Measurements from ENCODE around the gene PDSS2. TPM values are rescaled to one million over a fixed set of nuclear protein-coding genes. Genes with fewer than 3 reads are reported as not detected.

The PDSS2 gene
- total and polyA plus RNA-seq, 4 donors = 10.5 to 20.9 (median 16.0) TPM

DNA sequence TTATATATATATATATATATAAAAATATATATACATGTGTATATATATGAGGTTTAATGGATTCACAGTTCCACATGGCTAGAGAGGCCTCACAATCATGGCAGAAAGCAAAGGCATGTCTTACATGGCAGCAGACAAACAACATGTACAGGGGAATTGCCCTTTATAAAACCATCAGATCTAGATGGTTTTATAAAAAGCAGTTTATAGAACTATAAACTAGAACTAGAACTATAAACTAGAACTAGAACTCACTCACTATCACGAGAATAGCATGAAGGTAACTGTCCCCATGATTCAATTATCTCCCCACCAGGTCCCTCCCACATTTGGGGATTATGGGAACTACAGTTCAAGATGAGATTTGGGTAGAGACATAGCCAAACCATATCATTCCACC lies 56.8 kb downstream of the PDSS2 start:
- Histone ChIP-seq H3K9me3 (ENCODE audit: control insufficient read depth in 4 of 4, low read length in 3 of 4) (peaks cover 0 to 3% (median 0%) of the 10 kb centered on the region in 4 donors), H3K4me1 (ENCODE audit: control insufficient read depth in 4 of 4, insufficient read depth in 4 of 4, low read length in 3 of 4) (no peaks in the 10 kb centered on the region), H3K9ac (ENCODE audit: low read depth in 1 of 2, low read length in 2 of 2) (no peak overlapping the region), H3K27me3 (ENCODE audit: control insufficient read depth in 4 of 4, insufficient read depth in 4 of 4, low read length in 3 of 4) (no peaks in the 10 kb centered on the region), H3K27ac (ENCODE audit: low read depth in 1 of 2, low read length in 2 of 2) (no peak overlapping the region), H3K4me3 (ENCODE audit: low read depth in 1 of 3, low read length in 3 of 3) (no peak overlapping the region), H3K36me3 (ENCODE audit: control insufficient read depth in 4 of 4, insufficient read depth in 3 of 4, low read depth in 1 of 4, low read length in 3 of 4) (no peaks in the 10 kb centered on the region)
- TF ChIP-seq, protein P1, sequence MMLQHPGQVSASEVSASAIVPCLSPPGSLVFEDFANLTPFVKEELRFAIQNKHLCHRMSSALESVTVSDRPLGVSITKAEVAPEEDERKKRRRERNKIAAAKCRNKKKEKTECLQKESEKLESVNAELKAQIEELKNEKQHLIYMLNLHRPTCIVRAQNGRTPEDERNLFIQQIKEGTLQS (IDR thresholded peaks at IDR 0.05) = no peak
- TF ChIP-seq, protein P2, sequence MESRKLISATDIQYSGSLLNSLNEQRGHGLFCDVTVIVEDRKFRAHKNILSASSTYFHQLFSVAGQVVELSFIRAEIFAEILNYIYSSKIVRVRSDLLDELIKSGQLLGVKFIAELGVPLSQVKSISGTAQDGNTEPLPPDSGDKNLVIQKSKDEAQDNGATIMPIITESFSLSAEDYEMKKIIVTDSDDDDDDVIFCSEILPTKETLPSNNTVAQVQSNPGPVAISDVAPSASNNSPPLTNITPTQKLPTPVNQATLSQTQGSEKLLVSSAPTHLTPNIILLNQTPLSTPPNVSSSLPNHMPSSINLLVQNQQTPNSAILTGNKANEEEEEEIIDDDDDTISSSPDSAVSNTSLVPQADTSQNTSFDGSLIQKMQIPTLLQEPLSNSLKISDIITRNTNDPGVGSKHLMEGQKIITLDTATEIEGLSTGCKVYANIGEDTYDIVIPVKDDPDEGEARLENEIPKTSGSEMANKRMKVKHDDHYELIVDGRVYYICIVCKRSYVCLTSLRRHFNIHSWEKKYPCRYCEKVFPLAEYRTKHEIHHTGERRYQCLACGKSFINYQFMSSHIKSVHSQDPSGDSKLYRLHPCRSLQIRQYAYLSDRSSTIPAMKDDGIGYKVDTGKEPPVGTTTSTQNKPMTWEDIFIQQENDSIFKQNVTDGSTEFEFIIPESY (IDR thresholded peaks at IDR 0.05) = no peak
- no peak for TF ChIP-seq HNF4A (conservative IDR thresholded peaks at IDR 0.05)
- no peak for TF ChIP-seq NR2F2 (IDR thresholded peaks at IDR 0.05)
- no peak for TF ChIP-seq RAD21 (IDR thresholded peaks at IDR 0.05)
- no peak for TF ChIP-seq SP1 (IDR thresholded peaks at IDR 0.05)
- no peak for TF ChIP-seq FOXA1 (IDR thresholded peaks at IDR 0.05)
- no peak for TF ChIP-seq RXRA (IDR thresholded peaks at IDR 0.05)
- TF ChIP-seq, protein P3, sequence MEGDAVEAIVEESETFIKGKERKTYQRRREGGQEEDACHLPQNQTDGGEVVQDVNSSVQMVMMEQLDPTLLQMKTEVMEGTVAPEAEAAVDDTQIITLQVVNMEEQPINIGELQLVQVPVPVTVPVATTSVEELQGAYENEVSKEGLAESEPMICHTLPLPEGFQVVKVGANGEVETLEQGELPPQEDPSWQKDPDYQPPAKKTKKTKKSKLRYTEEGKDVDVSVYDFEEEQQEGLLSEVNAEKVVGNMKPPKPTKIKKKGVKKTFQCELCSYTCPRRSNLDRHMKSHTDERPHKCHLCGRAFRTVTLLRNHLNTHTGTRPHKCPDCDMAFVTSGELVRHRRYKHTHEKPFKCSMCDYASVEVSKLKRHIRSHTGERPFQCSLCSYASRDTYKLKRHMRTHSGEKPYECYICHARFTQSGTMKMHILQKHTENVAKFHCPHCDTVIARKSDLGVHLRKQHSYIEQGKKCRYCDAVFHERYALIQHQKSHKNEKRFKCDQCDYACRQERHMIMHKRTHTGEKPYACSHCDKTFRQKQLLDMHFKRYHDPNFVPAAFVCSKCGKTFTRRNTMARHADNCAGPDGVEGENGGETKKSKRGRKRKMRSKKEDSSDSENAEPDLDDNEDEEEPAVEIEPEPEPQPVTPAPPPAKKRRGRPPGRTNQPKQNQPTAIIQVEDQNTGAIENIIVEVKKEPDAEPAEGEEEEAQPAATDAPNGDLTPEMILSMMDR (IDR thresholded peaks at IDR 0.05; ENCODE audit: low read depth, low read length, missing input control) = no peak
- TF ChIP-seq GABPA (IDR thresholded peaks at IDR 0.05 in 1 of 2, conservative IDR thresholded peaks at IDR 0.05 in 1 of 2) = no peak
- no peak for TF ChIP-seq HNF4G (IDR thresholded peaks at IDR 0.05)
- WGBS = 94% methylated on average over 1 of the region's 1 CpG
- DNase-seq (ENCODE audit: low spot score) = no peak

DNA sequence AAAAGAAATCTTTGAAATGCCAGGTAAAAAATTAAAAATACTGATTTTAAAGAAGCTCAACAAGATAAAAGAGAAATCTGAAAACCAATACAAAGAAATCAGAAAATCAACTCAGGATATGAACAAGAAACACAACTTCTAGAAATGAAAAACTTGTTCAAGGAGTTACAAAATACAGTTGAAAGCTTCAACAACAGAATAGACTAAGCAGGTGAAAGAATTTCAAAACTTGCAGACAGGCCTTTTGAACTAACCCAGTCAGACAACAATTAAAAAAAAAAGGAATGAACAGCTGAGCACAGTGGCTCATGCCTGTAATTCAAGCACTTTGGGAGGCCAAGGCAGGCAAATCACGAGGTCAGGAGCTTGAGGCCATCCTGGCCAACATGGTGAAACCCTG lies 57.8 kb downstream of the PDSS2 start:
- Histone ChIP-seq H3K4me3 (ENCODE audit: low read depth in 1 of 3, low read length in 3 of 3) (no peak overlapping the region), H3K27ac (ENCODE audit: low read depth in 1 of 2, low read length in 2 of 2) (no peak overlapping the region), H3K9ac (ENCODE audit: low read depth in 1 of 2, low read length in 2 of 2) (no peak overlapping the region), H3K9me3 (ENCODE audit: control insufficient read depth in 4 of 4, low read length in 3 of 4) (peaks cover 0 to 3% (median 0%) of the 10 kb centered on the region in 4 donors), H3K36me3 (ENCODE audit: control insufficient read depth in 4 of 4, insufficient read depth in 3 of 4, low read depth in 1 of 4, low read length in 3 of 4) (no peaks in the 10 kb centered on the region), H3K27me3 (ENCODE audit: control insufficient read depth in 4 of 4, insufficient read depth in 4 of 4, low read length in 3 of 4) (no peaks in the 10 kb centered on the region), H3K4me1 (ENCODE audit: control insufficient read depth in 4 of 4, insufficient read depth in 4 of 4, low read length in 3 of 4) (no peaks in the 10 kb centered on the region)
- no peak for DNase-seq (ENCODE audit: low spot score)
- 100% methylated on average over 1 of the region's 1 CpG for WGBS
- TF ChIP-seq SP1 (IDR thresholded peaks at IDR 0.05) (no peak), HNF4A (conservative IDR thresholded peaks at IDR 0.05) (no peak), RAD21 (IDR thresholded peaks at IDR 0.05) (no peak), GABPA (IDR thresholded peaks at IDR 0.05 in 1 of 2, conservative IDR thresholded peaks at IDR 0.05 in 1 of 2) (no peak), EGR1 (IDR thresholded peaks at IDR 0.05; ENCODE audit: low read depth in 2 of 2) (no peak), JUND (IDR thresholded peaks at IDR 0.05) (no peak), FOXA1 (IDR thresholded peaks at IDR 0.05) (no peak), NR2F2 (IDR thresholded peaks at IDR 0.05) (no peak), HNF4G (IDR thresholded peaks at IDR 0.05) (no peak), FOXA2 (IDR thresholded peaks at IDR 0.05) (no peak), YY1 (IDR thresholded peaks at IDR 0.05) (no peak), TAF1 (conservative IDR thresholded peaks at IDR 0.05) (no peak)
- TF ChIP-seq, protein P3 (IDR thresholded peaks at IDR 0.05; ENCODE audit: low read depth, low read length, missing input control) = no peak
- TF ChIP-seq, protein P1 (IDR thresholded peaks at IDR 0.05) = no peak
- TF ChIP-seq, protein P2 (IDR thresholded peaks at IDR 0.05) = no peak
- TF ChIP-seq, protein P4, sequence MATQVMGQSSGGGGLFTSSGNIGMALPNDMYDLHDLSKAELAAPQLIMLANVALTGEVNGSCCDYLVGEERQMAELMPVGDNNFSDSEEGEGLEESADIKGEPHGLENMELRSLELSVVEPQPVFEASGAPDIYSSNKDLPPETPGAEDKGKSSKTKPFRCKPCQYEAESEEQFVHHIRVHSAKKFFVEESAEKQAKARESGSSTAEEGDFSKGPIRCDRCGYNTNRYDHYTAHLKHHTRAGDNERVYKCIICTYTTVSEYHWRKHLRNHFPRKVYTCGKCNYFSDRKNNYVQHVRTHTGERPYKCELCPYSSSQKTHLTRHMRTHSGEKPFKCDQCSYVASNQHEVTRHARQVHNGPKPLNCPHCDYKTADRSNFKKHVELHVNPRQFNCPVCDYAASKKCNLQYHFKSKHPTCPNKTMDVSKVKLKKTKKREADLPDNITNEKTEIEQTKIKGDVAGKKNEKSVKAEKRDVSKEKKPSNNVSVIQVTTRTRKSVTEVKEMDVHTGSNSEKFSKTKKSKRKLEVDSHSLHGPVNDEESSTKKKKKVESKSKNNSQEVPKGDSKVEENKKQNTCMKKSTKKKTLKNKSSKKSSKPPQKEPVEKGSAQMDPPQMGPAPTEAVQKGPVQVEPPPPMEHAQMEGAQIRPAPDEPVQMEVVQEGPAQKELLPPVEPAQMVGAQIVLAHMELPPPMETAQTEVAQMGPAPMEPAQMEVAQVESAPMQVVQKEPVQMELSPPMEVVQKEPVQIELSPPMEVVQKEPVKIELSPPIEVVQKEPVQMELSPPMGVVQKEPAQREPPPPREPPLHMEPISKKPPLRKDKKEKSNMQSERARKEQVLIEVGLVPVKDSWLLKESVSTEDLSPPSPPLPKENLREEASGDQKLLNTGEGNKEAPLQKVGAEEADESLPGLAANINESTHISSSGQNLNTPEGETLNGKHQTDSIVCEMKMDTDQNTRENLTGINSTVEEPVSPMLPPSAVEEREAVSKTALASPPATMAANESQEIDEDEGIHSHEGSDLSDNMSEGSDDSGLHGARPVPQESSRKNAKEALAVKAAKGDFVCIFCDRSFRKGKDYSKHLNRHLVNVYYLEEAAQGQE (IDR thresholded peaks at IDR 0.05) = no peak
